Hepatocyte (in vitro differentiated cells): Measurements from ENCODE around the gene REX1BD.

Experiments
- EZH2 ChIP-seq: fragments of 200-600 bp; sonication (generic); IDR thresholded peaks from 2 replicates; pipeline ENCODE4 v1.6.1; 2016; ENCODE audit warnings: antibody characterized with exemption, mild to moderate bottlenecking, borderline replicate concordance
- EZH2phosphoT487 ChIP-seq: fragments of 200-600 bp; sonication (generic); IDR thresholded peaks from one replicate; pipeline ENCODE4 v1.6.1; 2018; ENCODE audit warnings: antibody characterized with exemption, mild to moderate bottlenecking, low read depth, moderate library complexity; ENCODE audit not compliant: unreplicated experiment, severe bottlenecking
- TF ChIP-seq, protein P1 (sequence below): fragments of 200-600 bp; sonication (generic); IDR thresholded peaks from 2 replicates; pipeline ENCODE4 v1.5.1; 2016; ENCODE audit warnings: antibody characterized with exemption, mild to moderate bottlenecking; ENCODE audit not compliant: poor library complexity

DNA sequence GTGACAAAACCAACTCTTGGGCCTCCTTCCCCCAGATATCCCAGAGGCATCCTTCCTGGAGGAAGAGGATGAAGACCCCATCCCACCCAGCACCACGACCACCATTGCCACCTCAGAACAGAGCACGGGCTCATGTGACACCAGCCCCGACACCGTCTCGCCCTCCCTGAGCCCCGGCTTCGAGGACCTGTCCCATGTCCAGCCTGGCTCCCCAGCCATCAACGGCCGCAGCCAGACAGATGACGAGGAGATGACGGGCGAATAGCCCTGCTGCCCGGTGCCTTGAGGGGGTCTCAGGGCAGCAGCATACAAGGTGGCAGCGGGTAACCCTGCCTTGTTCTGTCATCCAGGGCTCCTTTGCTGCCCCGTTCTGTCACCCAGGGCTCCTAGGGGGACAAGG, 20.2 kb upstream of the REX1BD start:
- TF ChIP-seq, protein P1, sequence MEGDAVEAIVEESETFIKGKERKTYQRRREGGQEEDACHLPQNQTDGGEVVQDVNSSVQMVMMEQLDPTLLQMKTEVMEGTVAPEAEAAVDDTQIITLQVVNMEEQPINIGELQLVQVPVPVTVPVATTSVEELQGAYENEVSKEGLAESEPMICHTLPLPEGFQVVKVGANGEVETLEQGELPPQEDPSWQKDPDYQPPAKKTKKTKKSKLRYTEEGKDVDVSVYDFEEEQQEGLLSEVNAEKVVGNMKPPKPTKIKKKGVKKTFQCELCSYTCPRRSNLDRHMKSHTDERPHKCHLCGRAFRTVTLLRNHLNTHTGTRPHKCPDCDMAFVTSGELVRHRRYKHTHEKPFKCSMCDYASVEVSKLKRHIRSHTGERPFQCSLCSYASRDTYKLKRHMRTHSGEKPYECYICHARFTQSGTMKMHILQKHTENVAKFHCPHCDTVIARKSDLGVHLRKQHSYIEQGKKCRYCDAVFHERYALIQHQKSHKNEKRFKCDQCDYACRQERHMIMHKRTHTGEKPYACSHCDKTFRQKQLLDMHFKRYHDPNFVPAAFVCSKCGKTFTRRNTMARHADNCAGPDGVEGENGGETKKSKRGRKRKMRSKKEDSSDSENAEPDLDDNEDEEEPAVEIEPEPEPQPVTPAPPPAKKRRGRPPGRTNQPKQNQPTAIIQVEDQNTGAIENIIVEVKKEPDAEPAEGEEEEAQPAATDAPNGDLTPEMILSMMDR, result no peak
- TF ChIP-seq EZH2phosphoT487 (no peak), EZH2 (no peak)
